Raji (cell line): ENCODE measurements around the gene LDLRAD4.

Experiments
- POLR2A ChIP-seq: IDR thresholded peaks from 2 replicates; pipeline ENCODE4 v1.6.1; 2011; ENCODE audit warnings: low read depth, low read length, control low read depth; ENCODE audit not compliant: insufficient read depth

The LDLRAD4 gene

DNA sequence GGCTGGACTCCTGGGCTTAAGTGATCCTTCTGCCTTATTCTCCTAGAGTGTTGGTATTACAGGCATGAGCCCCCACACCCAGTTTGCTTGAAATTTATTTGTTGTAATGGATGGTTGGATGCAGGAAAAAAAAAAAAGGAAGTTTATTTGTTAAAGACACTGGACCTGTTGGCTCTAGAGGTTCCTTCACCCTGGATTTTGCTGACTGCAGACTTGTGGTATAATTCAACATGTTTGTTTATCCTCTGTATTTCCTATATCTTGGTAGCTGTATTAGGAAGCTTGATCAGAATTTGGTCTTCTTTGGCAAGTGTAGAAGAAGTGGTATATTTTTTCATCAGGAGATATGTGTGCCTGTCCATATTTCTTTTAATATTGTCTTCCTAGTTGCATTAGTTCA lies 138.7 kb downstream of the LDLRAD4 start:
- no peak for TF ChIP-seq POLR2A

DNA sequence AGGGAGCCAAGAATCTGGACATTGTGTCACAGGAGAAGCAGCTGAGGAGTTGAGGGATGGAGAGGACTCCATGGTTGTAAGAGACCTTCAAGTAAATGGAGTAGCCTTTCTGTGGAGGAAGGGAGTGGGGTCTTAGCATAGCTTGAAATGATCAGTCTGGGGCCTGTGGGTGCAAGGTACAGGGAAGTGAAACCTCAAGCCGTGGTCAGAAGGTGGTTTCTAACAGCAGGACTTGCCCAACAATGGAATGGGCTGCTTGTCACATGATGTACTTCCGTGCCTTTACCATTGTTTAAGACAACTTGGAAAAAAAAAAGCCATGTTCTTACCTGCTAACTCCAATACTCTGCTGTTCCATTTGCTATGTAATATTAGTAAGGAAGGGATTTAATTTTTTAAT lies 140.7 kb downstream of the LDLRAD4 start:
- no peak for TF ChIP-seq POLR2A

DNA sequence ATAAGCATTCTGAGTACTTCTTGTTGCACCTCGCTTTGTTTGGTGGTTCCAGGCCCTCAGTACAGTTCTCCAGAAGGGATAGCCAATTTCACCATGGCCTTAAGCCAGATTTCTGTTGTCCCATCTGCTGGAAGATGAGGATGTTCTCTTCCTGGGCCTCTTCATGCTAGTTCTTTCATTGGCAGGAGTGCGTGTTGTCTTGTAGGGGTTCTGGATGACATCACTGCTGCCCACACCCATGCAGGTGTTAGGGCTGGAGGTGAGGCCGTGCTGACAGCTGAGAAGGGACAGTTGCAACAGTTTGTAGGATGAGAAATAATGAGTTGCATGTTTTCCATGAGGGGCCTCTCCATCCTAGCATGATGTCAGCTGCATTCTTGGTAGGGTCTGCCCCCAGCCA lies 142.9 kb downstream of the LDLRAD4 start:
- no peak for TF ChIP-seq POLR2A

DNA sequence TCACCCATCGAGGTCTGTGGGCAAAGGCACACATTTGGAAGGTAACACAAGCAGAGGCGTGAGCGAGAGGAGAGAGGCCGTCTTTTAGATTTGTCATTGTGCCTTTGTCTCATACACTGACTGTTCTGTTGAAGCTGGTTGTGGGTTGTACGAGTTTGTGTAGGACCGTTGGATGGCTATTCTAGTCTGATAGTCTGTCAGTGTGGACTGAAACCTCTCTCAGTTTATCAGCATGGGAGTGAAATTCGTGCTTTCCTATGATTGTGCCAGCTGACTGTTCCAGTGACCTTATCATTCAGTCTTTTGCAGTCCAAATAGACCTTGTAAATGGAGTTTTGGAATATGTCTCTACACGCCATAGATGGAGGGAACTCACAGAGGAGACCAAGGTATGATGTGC lies 143.5 kb downstream of the LDLRAD4 start:
- TF ChIP-seq POLR2A, result no peak

DNA sequence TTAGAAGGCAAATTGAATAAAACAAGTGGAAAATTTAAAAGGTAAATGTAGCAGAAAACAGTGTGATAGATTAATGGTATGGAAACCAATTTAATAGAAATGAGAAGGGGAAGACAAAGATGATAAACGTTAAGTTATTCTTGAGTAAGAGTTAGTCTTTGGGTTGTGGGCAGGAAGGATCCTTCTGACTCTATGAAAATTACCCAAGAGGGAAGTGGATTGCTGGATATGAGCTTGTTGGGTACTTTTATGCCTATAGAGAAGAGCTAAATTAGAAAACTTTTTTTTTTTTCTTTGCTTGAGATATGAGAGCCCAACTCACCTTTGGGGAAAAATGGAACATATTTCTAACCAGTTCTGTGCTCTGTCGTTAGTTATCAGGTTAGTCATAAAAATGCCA lies 144.0 kb downstream of the LDLRAD4 start:
- TF ChIP-seq POLR2A, result no peak

DNA sequence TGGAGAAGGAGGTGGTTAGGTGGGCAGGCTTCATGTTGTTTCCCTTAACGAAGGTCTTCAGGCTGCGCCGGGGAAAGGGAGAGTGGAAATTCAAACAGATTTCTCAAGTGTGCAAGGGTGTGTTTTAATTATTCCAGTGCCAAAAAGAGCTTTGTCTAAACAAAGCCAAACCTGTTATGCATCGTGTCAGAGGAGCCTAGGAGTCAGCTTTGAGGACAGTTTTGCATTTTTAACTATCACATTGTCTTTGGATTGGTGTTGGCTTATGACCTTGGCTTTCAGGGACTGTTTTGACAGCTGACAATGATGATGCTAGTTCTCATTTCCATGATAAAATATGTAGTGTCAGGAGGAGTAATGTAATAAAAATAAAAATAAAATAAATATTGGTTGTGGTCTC lies 144.8 kb downstream of the LDLRAD4 start:
- no peak for TF ChIP-seq POLR2A

DNA sequence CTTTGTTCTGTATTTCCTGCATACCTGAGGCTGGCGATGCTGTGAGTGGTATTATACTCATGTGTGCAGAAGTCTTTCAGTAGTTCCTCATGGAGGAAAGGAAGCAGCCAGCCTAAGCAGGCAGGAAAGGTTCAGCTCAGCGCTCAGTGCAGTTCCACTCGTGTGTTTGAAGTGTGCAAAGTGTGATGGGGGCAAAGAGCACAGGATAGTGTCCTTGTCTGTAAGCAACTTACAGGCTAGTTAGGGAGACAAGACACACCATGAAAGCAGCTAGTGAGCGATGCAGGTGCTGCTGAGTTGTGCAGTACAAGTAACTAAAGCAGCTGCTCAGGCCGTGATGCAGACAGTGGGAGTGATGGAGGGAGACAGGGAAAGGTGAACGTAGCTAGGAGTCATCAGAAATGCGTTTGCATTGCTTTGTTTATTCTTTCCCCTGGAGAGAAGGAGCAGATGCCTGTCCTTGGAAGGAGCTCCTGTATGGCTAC lies 146.2 kb downstream of the LDLRAD4 start:
- TF ChIP-seq POLR2A, result no peak

DNA sequence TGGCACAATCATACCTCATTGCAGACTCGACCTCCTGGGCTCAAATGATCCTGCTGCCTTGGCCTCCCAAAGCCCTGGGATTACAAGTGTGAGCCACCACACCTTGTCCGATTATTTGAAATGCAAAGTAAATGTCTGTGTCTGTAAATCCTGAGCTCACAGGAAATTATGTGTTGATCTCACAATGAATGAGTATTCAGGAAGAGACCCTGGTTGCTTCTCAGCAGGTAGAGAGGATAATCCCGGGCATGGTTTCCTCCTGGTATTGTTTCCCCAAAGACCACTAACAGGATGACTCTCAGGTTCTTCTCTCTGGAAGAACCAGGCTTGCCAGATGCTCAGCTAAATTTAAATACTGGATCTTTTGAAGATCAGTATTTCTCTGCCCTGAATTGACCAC lies 147.6 kb downstream of the LDLRAD4 start:
- no peak for TF ChIP-seq POLR2A

DNA sequence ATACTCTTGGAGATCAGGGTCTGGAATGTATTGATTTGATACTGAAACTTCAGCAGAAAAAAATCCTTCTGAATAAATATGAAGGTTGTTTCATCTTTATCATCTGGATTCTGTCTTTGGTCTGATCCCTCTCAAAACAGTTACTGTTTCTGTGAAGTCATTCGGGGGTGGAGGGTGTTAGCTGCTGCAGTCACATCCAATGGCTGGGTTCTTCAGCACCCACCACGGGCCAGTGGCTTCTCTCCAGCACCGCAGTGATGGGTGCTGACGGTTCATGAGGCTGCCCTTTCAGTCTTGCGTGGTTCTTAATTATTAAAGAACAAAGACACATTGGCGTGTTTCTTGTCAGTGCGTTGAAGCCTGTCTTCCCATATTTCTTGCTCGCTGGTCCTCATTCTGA lies 148.0 kb downstream of the LDLRAD4 start:
- no peak for TF ChIP-seq POLR2A

DNA sequence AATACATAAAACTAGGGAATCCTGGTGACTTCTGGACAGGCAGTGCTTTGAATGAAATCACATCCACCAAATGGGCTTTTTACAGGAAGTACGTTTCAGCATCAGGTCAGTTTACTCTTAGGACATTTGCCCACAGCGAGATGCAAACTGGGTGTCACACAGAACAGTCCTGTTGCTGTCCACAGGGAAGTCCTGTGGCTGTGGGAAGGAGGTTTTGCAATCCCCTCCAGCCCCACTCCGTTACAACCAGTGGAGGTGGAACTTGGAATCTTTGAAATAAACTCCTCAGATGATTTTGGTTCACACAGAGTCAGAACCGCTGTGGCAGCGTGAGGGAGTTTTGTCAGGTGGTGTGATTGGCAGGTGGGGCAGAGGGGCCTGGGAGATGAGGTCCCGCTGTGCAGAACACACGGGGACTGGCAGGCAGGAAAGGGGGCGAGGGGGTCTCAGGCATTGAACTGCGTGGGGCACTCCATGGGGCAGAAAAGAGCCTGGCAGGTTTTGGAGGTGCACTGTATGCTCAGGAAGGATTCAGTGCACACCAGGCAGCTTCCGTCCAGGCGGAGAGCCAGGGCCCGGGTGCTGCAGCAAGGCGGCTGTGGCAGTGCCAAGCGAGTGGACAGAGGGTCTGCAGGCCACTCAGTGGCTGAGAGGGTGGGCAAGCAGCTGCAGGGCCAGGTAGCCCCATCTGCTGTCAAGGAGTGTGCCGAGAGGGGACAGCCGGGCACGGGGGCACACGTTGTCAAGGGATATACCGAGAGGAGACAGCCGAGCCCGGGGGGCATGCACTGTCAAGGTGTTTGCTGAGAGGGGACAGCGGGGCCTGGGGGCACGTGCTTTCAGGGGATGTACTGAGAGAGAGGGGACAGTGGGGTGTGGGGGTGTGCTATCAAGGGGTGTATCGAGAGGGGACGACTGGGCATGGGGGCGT lies 148.7 kb downstream of the LDLRAD4 start:
- TF ChIP-seq POLR2A, result no peak

DNA sequence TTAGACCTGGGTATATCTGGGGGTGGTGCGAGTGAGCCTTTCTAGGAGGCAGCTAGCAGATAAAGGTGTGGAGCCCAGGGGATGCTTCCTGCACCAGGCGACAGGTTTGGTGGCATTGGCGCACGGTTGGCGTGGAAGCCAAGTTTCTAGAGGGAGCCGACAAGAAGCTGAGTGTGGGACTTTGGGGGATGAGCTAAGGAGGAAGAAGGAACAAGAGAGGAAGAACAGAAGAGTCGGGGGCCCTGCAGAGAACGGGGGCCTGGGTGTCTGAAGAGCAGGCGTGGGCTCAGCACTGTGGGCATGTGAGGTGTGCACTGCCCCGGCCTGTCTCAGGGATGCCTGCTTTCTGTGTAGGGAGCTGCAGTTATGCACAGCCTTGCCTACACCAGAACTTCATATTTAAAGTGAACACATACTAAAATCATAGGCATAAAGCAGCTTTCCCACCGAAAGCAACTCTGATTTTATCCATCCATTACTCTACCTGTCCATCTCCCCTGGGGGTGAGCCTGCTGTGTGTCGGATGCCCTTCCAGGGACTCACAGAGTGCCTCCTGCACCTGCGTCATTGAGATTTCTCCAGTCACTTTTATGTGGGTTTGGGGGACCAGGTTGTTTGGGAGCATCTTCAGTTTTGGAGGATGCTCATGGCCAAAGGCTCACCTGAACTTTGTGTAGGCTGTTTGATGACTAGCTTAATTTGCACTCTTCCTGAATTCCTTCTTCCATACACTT lies 149.7 kb downstream of the LDLRAD4 start:
- TF ChIP-seq POLR2A, result no peak

DNA sequence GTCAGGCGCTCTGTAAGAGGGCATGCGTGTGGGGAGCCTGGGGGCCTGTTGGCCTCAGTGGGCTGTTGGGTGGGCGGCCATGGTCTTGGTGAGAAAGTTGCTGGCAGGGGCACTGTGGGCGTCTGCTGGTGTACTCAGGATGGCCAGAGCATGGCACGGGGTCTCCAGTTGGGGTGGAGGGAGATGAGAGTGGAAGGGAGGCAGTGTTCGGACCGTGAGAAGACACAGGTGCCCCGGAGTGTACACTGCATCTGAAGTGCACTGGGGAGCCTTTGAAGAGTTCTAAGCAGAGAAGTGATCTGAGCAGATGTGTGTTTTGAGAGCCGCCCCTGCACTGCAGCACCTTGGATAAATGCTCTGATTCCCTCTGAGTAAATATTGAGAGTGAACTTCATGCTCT lies 150.8 kb downstream of the LDLRAD4 start:
- TF ChIP-seq POLR2A, result no peak

DNA sequence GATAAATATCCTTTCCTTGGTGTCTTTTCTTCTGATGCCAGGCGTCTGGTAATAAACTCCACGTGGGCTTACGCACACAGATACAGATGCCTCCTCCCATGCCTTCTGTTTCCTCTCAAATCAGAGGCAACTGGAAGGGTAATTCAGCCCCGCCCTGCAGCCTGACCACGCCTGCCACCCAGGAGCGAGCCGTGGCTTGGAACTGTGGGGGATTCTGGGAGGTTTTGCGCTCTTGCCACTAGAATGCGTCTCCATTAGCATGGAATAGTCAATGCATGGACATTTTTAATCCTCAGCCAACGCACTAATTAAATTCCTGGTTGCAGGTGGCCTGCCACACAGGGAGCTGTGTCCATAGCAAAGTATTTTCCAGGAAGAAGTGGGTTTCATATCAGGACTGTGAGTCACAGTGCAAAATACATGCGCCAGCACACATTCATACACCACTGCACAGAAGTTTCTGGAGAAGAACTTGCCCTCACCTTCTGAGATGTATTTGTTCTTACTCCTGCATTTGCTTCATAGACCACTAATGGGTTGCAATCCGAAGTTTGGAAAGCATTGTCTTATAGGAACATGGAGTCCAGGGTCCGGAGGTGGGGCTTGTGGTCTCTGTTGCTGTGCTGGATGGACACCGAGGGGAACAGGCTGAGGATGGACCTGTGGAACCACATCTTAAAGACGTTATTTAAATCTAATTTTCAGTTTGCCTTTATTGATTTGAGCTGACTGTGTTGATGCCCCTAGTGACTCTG lies 151.4 kb downstream of the LDLRAD4 start:
- TF ChIP-seq POLR2A, result no peak

DNA sequence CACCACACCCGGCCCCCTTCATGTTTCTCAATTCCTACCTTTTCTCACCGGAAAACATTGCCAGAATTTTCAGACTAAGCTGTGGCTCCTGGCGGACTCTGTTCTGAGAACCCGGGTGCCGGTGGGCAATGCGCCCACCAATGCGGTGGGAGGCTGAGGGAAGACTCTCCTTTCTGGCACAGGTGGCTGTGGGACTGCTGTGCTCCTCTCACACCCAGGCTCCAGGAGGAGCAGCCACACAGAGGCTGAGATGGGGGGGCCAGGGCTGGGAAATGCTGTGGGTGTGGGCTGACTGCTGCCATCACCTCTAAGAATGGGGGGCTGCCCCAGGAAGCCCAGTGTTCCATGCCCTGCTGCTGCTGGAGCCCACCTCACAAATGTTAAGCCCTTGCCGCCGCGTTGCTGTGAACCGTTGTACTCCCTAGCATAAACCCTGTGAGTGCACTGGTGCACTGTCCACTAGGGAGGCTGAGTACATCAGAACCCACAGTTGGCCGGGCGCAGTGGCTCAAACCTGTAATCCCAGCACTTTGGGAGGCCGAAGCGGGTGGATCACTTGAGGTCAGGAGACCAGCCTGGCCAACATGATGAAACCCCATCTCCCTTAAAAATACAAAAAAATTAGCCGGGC lies 152.6 kb downstream of the LDLRAD4 start:
- no peak for TF ChIP-seq POLR2A
